Stimulated activated naive B cell treated with anti-CD40 and anti-IgM and Interleukin-4, amounts not matched to agents 10 μg/mL and 1 μg/mL and 100 μg/mL, for 72 hours (primary cell): ENCODE measurements around the gene PBX1.

Experiments
- ATAC-seq, 2 donors: fragments of 150-1000 bp; cut with Tn5 transposase; replicated peaks; 2 replicates each; pipeline ENCODE4 v1.10.0; 2021; ENCODE audit warnings: moderate library complexity in 1 of 2
- DNase-seq: peaks from one replicate; pipeline ENCODE4 v3.0.0; 2021
- H3K27ac Mint-ChIP-seq: one replicate; pipeline ENCODE4 v1.8.0; 2022; ENCODE audit warnings: mild to moderate bottlenecking, mixed read lengths
- H3K27me3 Mint-ChIP-seq, 2 donors: one replicate each; pipeline ENCODE4 v1.8.0; 2022; ENCODE audit warnings: mixed read lengths in 2 of 2
- H3K36me3 Mint-ChIP-seq, 2 donors: one replicate each; pipeline ENCODE4 v1.8.0; 2022; ENCODE audit warnings: mixed read lengths in 2 of 2, mild to moderate bottlenecking in 1 of 2
- H3K4me1 Mint-ChIP-seq, 2 donors: one replicate each; pipeline ENCODE4 v1.8.0; 2022; ENCODE audit warnings: mixed read lengths in 2 of 2, mild to moderate bottlenecking in 1 of 2
- H3K4me3 Mint-ChIP-seq, 2 donors: one replicate each; pipeline ENCODE4 v1.8.0; 2022; ENCODE audit warnings: mild to moderate bottlenecking in 2 of 2, mixed read lengths in 2 of 2, moderate library complexity in 1 of 2
- H3K9me3 Mint-ChIP-seq, 2 donors: one replicate each; pipeline ENCODE4 v1.8.0; 2022; ENCODE audit warnings: mixed read lengths in 2 of 2, mild to moderate bottlenecking in 1 of 2

PBX1 gene

GRCh38 chr1:164576291-164577271 lies 17.6 kb downstream of the PBX1 start:
- DNase-seq: no peak
- H3K27ac Mint-ChIP-seq: no peak overlapping the region
- H3K27me3 Mint-ChIP-seq: no peaks in the 10 kb centered on the region
- no peak overlapping the region for H3K4me3 Mint-ChIP-seq
- no peaks in the 10 kb centered on the region for H3K4me1 Mint-ChIP-seq
- no peaks in the 10 kb centered on the region for H3K36me3 Mint-ChIP-seq
- peaks cover 0 to 4% of the 10 kb centered on the region in 2 donors for H3K9me3 Mint-ChIP-seq
- no peak for ATAC-seq

DNA sequence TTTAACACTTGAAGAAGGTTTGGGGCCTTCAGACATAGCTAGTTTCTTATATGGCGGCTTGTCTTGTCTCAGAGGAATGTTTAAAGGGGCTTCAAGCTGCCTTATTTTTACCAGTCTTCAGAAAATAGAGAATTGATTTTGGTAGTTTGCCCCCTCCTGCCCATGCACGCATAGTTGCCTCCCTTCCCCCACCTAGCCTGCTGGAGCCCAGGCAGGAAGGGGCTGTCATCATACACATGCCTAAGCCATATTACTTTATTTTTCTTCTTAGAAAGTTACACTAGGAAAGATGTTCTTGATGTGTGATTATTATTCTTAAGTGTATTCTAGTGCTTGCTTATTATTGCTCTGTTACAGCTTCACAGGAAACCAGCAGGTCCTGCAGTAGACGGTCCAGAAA lies 18.3 kb downstream of the PBX1 start:
- ATAC-seq (no peak), DNase-seq (no peak)
- H3K27me3 Mint-ChIP-seq: no peaks in the 10 kb centered on the region
- peaks cover 0 to 4% of the 10 kb centered on the region in 2 donors for H3K9me3 Mint-ChIP-seq
- no peaks in the 10 kb centered on the region for H3K36me3 Mint-ChIP-seq
- H3K4me1 Mint-ChIP-seq: no peaks in the 10 kb centered on the region
- H3K27ac Mint-ChIP-seq: no peak overlapping the region
- H3K4me3 Mint-ChIP-seq: no peak overlapping the region

GRCh38 chr1:164578479-164579200 lies 19.7 kb downstream of the PBX1 start:
- no peak overlapping the region for H3K27ac Mint-ChIP-seq
- no peak overlapping the region for H3K4me3 Mint-ChIP-seq
- no peak for ATAC-seq
- no peaks in the 10 kb centered on the region for H3K27me3 Mint-ChIP-seq
- no peak for DNase-seq
- H3K4me1 Mint-ChIP-seq: no peaks in the 10 kb centered on the region
- peaks cover 0 to 4% of the 10 kb centered on the region in 2 donors for H3K9me3 Mint-ChIP-seq
- H3K36me3 Mint-ChIP-seq: no peaks in the 10 kb centered on the region

DNA sequence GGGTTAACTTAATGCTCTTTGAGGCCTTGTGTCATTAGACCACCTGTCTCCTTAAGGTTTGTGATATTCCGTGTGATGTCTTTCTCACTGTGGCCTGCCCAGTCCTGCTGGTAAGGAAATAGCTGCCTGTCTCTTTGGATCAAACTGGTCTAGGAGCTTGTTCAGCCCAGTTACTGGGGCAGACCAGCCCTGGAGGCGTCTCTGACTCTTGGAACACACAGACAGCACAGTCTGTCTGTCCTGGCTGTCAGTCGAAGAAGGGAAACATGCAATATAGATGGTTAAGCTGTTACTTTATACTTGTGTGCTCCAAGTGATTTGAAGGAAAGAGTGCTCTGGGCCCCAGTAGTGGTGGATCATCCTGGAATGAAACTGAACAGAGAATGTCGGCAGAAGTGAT lies 20.4 kb downstream of the PBX1 start:
- Mint-ChIP-seq H3K4me3 (no peak overlapping the region), H3K27me3 (no peaks in the 10 kb centered on the region), H3K27ac (no peak overlapping the region), H3K4me1 (no peaks in the 10 kb centered on the region), H3K36me3 (no peaks in the 10 kb centered on the region), H3K9me3 (peaks cover 0 to 4% of the 10 kb centered on the region in 2 donors)
- DNase-seq (no peak), ATAC-seq (no peak)

GRCh38 chr1:164581762-164582161 lies 22.8 kb downstream of the PBX1 start:
- DNase-seq (no peak), ATAC-seq (no peak)
- Mint-ChIP-seq H3K9me3 (peaks cover 0 to 2% of the 10 kb centered on the region in 2 donors), H3K27ac (no peak overlapping the region), H3K4me3 (no peak overlapping the region), H3K27me3 (peaks cover 7 to 9% of the 10 kb centered on the region in 2 donors), H3K4me1 (no peaks in the 10 kb centered on the region), H3K36me3 (no peaks in the 10 kb centered on the region)

GRCh38 chr1:164583196-164583595 lies 24.2 kb downstream of the PBX1 start:
- Mint-ChIP-seq H3K27me3 (peaks cover 7 to 22% of the 10 kb centered on the region in 2 donors), H3K4me3 (no peak overlapping the region), H3K4me1 (no peaks in the 10 kb centered on the region), H3K9me3 (peaks cover 0 to 2% of the 10 kb centered on the region in 2 donors), H3K27ac (no peak overlapping the region), H3K36me3 (no peaks in the 10 kb centered on the region)
- no peak for ATAC-seq
- DNase-seq: no peak

DNA sequence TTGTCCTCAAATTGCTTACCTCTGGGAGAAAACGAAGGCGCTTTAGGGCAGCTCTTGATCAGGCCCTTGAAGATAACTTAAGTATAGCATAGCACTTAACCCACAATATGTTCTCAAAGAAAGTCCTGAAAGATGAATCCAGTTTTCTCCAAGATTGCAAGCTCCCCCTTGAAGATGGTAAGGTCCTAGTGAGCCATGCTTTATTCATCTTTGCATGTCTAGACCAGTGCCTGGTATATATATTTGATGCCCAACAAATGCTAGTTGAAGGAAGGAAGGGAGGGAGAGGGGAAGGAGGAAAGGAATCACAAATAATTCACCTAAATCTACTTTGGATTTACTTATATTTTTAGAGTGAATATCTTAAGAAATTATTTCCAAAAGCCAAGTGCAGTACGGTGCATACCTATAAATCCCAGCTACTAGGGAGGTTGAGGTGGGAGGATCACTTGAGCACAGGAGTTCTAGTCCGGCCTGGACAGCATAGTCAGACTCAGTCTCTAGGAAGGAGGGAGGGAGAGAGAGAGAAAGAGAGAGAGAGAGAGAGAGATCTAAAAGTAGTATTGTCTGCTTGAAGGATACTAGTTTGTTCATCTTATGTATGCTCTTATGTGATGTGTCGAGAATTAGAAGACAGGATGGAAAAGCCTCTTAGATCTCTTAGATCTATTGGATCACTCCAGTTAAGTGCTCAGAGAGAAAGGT lies 25.0 kb downstream of the PBX1 start:
- Mint-ChIP-seq H3K4me3 (no peak overlapping the region), H3K27me3 (peaks cover 7 to 25% of the 10 kb centered on the region in 2 donors), H3K36me3 (no peaks in the 10 kb centered on the region), H3K4me1 (no peaks in the 10 kb centered on the region), H3K9me3 (peaks cover 0 to 2% of the 10 kb centered on the region in 2 donors), H3K27ac (no peak overlapping the region)
- DNase-seq: no peak
- no peak for ATAC-seq

DNA sequence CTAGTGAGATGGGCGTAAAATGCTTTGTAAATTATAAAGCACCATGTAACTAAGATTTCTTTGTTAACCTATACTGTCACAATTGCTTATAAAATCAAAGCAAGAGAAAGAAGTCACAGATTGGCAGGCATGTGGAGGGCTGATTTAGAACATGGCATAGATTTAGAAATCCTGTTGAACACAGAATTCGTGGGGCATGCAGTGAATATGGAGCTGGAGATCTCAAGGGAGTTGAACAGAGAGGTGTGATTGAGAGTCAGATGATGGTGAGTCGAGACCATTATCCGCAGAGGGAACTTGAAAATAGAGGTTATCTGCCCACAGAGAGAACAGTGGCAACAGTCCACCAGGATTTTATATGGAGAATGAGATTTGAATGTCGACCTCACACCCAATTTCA lies 27.6 kb downstream of the PBX1 start:
- DNase-seq (no peak), ATAC-seq (no peak)
- no peaks in the 10 kb centered on the region for H3K36me3 Mint-ChIP-seq
- peaks cover 0 to 2% of the 10 kb centered on the region in 2 donors for H3K9me3 Mint-ChIP-seq
- peaks cover 7 to 35% of the 10 kb centered on the region in 2 donors for H3K27me3 Mint-ChIP-seq
- H3K4me1 Mint-ChIP-seq: no peaks in the 10 kb centered on the region
- H3K27ac Mint-ChIP-seq: no peak overlapping the region
- no peak overlapping the region for H3K4me3 Mint-ChIP-seq

GRCh38 chr1:164587617-164588501 lies 28.9 kb downstream of the PBX1 start:
- Mint-ChIP-seq H3K4me1 (no peaks in the 10 kb centered on the region), H3K27ac (no peak overlapping the region), H3K9me3 (peaks cover 0 to 4% of the 10 kb centered on the region in 2 donors), H3K36me3 (no peaks in the 10 kb centered on the region), H3K27me3 (peaks cover 11 to 35% of the 10 kb centered on the region in 2 donors), H3K4me3 (no peak overlapping the region)
- ATAC-seq (no peak), DNase-seq (no peak)

DNA sequence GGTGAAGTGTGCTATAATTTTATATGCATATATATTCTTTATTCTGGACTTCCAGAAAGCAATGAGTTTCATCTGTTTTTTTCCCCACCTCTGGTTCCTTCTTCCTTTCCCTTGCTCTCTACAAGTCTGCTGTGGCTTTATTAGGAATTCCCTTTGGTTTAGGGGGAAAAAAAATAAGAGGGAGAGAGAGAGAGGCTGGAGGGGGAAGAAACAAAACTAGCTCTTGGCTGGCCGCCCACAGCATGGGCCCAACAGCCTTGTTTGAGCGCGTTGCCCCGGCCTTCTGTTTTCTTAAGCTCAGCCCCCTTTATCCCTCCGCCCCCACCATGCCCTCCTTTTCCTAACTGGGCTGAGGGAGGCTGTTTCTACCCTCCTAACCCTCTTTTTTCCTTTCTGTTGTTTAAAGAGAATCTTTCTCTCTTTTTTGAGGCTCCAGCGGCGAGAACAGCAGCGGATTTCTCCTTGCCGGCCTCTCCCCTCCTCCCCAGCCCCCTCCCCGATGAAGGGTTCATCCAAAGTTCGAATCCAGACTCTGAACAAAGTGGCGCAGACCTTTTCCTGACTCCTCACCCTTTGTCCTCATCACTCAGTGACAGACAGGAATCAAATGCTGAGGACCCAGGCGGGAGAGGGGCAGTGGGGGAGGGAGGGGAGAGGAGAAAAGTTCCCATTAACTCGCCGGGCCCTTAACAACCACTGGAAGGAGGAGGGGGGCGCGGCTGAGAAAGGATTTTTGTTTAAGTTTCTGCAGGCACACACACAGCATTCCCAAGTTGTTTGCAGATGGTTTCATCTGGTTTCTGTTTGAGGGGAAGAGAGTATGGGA lies 29.7 kb downstream of the PBX1 start:
- H3K4me1 Mint-ChIP-seq: no peaks in the 10 kb centered on the region

DNA sequence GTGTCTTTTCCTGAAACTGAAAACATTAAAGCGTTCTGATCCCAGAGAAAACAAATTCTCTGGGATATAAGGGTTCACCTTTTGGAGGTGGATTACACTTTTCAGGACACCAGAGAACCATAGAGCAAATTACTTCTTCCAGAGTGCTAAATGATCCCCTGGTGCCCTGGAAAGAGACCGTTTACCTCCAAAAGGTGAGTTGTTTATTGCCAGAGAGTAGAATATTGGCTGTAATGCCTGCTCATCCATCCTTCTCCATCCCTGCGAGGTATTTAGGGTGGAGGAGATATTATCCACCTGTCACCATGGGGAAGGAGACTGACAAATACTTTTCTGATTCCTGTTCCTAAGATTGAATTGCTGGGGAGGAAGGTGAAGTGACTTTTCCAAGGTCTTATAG lies 30.4 kb downstream of the PBX1 start:
- Mint-ChIP-seq H3K4me3 (no peak overlapping the region), H3K9me3 (peaks cover 0 to 4% of the 10 kb centered on the region in 2 donors), H3K27ac (no peak overlapping the region), H3K27me3 (peaks cover 11 to 35% of the 10 kb centered on the region in 2 donors), H3K4me1 (no peaks in the 10 kb centered on the region), H3K36me3 (no peaks in the 10 kb centered on the region)
- ATAC-seq (no peak), DNase-seq (no peak)

More for the DNA sequence above, 29.7 kb downstream of the PBX1 start:
- Mint-ChIP-seq H3K36me3 (no peaks in the 10 kb centered on the region), H3K4me3 (no peak overlapping the region), H3K27ac (no peak overlapping the region), H3K9me3 (peaks cover 0 to 4% of the 10 kb centered on the region in 2 donors), H3K27me3 (peaks cover 11 to 35% of the 10 kb centered on the region in 2 donors)
- DNase-seq: no peak
- no peak for ATAC-seq

- ATAC-seq (no peak), DNase-seq (no peak)
- H3K27me3 Mint-ChIP-seq: peaks cover 11 to 35% of the 10 kb centered on the region in 2 donors
- H3K36me3 Mint-ChIP-seq: no peaks in the 10 kb centered on the region
- no peaks in the 10 kb centered on the region for H3K4me1 Mint-ChIP-seq
- H3K4me3 Mint-ChIP-seq: no peak overlapping the region
- H3K27ac Mint-ChIP-seq: no peak overlapping the region
- H3K9me3 Mint-ChIP-seq: peaks cover 0 to 4% of the 10 kb centered on the region in 2 donors
Observed at GRCh38 chr1:164589961-164590507, 31.1 kb downstream of the PBX1 start.
